ENCODE data around the gene POPDC2. TPM values are rescaled to one million over a fixed set of nuclear protein-coding genes. Genes with fewer than 3 reads are reported as not detected.
A peak's percentile ranks its signal among the peaks of the same experiment; 100 is the strongest.
"Not testable (repeated sequence)": the region's sequence is repeated elsewhere in the genome, so short reads cannot be mapped to it uniquely, and the experiment has no call there.

The POPDC2 gene, protein sequence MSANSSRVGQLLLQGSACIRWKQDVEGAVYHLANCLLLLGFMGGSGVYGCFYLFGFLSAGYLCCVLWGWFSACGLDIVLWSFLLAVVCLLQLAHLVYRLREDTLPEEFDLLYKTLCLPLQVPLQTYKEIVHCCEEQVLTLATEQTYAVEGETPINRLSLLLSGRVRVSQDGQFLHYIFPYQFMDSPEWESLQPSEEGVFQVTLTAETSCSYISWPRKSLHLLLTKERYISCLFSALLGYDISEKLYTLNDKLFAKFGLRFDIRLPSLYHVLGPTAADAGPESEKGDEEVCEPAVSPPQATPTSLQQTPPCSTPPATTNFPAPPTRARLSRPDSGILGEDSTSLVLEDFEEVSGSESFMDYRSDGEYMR
- 1 to 10 TPM in 2 of 3 donors, under 1 TPM in 1; 0.87 to 4.5 (median 1.7) TPM for polyA plus RNA-seq

DNA sequence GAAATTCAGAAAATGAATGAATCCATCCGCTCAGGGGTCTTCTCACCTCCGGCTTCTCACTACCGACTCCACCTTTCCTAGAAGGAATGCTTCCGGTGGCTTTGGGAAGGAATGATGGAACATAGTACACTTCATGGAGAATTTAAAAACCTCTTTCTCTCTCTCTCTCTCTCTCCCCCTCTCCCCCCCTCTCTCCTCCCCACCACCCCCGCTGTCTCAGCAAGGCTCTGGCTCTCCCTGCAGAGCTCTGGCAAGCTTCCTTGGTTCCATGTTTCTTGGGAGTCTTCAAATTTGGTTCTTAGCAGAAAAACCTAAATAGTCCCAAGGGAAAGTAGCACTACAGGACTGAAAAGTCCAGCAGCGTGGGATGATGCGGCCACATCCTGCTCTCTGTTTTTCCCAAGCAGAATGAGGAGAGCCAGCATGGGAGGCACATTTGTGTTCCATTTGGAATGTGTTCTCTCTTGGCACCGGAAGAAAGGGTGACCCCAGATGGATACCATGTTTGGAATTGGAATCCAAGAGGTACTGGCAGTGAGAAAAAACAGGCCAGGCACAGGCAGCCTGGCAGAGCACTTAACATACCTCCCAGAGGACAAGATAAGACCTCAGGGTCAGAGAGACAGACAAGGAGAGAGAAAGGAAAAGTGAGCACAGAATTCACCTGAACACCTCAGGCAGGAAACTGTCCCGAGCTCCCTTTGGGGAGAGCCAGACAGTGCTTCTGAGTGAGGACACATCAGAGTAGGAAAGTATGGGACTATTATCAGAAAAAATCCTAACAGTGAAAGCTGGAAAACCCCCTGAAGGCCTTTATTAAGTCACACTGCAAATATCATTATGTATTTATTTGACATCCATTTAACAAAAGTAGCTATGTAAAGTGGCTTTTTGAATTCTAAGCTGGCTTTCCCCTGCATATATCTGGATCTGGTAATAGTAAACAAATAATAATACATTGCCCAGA, at the start of gene POPDC2:
TSS of gene POPDC2 (minus strand) at position 116 of the 967 bp plus-strand sequence. CDS start 166 bp downstream, outside the sequence.
- 64 to 83% (median 64%) methylated on average over 9 of the region's 9 CpGs for WGBS, 3 donors

DNA sequence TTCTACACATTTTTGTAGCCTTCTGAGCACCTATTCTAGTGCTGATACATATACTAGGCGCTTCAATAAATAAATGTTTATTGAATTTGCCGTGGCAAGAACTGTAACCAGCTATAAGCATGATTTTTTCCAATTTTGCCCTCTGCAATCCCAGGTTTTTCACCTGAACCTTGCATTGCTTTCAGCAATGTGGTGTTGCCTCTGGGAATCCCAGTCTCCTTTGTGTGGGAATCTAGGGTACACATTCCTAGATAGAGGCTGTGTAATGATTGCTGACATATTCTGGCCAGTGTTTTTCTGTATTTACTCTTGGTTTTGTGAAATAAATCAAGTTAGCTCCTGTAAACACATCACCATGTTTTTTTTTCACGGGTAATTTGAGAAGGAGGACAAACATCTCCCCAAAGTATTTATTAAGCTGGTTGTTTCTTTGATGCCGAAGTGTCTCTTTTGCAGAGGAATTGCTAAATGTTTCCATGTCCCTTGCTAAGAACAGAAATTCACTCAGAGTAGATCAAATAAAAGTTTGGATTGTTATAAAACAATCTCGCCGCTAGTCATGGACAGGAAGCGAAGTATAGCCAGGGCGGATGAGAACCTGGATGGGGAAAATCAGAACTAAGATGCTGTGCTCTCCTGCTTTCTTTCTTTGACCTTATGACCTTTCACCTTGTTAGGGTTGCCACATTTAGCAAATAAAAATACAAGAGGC, 43.6 kb upstream of the POPDC2 start:
- H3K27ac ChIP-seq (ENCODE audit: low read depth, low read length) = no peak overlapping the region
- WGBS, 3 donors = 33 to 73% (median 72%) methylated on average over 8 of the region's 8 CpGs

More for the DNA sequence above, at the start of gene POPDC2:
- H3K27ac ChIP-seq (ENCODE audit: low read depth, low read length) = no peak within 1 kb of the TSS

DNA sequence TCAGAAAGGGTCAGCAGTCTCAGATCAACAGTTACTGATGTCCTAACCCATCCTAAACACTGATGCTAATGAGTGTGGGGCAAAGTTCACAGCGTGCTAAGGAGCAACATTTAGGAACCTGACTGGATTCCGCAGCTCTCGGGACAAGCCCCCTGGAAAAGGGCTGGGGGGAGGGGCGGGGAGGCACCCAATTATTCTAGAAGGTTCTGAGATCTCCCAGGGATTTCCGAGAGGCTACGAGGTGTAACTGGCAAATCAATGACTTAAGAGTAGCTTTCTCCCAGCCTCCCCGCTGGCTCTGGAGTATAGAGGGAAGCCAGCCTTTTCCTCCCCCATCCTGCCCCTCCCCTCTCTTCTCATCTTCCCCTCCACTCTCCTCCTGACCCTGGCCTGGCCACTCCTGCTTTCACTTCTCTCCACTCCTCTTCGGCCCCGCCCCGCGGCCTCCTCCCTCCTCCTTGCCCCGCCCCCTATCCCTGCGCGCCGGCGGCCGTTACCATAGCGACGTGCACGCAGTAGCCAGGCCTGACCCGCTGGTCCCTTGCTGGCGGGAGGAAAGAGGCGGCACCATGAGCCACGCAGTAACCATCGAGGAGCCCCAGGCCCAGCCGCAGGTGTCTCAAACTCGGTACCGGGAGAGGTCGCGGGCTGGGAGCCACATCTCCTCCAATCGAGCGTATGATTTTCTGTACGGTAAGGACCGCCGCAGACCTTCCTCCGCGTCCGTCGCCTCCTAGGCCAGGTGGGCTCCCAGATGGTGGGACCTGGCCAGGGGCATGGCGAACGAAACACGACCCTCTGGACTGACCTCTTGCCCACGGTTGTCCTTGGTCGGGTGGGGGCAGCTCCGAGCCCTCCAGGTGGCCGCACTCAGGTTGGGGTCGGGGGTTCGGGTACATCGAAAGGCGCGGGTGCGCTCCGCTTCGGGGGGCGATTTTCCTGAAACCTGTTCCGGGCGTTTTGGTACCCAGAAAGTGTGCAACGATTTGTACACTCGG, 42.4 kb upstream of the POPDC2 start, which contains the start of gene CFAP91:
TSS of gene CFAP91 (plus strand) at position 493 of the 998 bp plus-strand sequence. CDS start at position 570, 77 bp downstream.
- 3 to 10% (median 8%) methylated on average over 59 of the region's 59 CpGs for WGBS, 3 donors
- H3K27ac ChIP-seq (ENCODE audit: low read depth, low read length) = no peak within 1 kb of the TSS

DNA sequence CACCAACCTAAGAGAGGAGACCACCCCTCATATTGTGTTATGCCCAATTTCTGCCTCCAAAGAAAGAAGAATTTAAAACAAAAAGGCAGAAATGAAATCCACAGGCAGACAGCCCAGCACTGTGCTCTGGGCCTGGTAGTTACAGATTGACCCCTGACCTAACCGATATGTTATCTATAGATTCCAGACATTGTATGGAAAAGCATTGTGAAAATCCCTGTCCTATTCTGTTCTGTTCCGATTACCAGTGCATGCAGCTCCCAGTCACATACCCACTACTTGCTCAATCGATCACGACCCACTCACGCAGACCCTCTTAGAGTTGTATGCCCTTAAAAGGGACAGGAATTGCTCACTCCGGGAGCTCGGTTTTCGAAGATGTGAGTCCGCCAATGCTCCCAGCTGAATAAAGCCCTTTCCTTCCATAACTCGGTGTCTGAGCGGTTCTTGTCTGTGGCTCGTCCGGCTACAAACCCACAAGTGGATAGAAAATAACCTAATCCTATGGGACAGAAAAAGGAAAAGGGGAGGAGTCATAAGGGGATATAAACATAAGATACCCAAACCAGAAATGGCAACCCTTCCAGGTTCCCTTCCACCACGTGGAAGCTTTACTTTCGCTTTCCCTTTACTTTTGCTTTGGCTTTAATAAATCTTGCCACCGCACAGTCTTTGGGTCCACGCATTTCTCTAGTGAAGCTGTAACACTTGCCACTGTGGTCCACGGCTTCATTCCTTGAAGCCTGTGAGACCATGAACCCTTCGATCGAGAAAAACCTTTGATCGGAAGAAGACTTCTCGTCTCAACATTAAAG, 40.7 kb upstream of the POPDC2 start:
- H3K27ac ChIP-seq (ENCODE audit: low read depth, low read length) = no peak overlapping the region
- WGBS, 3 donors = 85 to 90% (median 89%) methylated on average over 22 of the region's 22 CpGs

DNA sequence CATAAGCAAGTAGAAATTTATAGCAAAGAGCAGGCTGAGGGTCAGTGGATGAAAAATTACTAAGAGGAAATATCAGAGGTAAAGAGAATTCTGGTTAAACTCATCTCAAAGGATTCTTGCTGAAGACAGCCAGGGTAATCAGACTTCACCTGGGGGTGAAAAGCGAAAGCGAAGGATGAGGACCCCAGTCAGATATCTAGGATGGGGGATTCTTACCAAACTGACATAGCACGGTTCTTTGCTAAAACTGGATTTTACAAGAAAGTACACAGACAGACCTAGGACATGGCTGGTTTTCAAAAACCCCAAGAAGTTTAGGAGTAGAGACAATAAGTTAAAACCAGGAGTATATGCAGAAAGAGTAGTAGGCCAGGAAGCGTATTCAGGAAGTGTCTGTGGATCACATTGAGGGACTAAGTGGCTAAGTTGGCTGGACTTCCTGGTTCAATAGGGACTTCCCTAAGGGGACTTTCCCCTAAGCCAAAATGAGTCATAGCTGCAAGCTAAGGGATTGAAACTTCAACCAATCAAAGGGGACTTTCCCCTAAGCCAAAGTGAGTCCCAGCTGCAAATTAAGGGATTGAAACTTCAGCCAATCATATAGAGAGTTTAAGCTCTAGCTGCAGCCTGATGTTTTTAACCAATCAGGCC, 40.0 kb upstream of the POPDC2 start:
- WGBS, 3 donors = 75 to 85% (median 76%) methylated on average over 4 of the region's 4 CpGs
- H3K27ac ChIP-seq (ENCODE audit: low read depth, low read length) = no peak overlapping the region

DNA sequence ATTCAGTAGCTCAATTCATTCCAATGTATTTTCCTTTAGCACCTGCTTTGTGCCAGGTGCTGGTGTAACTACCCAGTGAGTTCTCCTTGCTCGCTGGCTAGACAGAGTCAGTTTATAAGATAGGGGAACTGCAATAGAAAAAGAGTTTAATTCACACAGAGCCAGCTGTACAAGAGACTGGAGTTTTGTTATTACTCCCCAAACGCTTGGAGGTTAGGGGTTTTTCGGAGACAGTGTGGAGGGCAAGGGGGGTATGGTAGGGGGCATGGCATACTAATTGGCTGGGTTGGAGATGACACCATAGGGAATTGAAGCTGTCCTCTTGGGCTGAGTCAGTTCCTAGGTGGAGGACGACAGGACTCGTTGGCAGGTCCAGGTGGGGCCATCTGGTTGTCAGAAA, 37.0 kb upstream of the POPDC2 start:
- 85 to 90% (median 87%) methylated on average over 5 of the region's 5 CpGs for WGBS, 3 donors

DNA sequence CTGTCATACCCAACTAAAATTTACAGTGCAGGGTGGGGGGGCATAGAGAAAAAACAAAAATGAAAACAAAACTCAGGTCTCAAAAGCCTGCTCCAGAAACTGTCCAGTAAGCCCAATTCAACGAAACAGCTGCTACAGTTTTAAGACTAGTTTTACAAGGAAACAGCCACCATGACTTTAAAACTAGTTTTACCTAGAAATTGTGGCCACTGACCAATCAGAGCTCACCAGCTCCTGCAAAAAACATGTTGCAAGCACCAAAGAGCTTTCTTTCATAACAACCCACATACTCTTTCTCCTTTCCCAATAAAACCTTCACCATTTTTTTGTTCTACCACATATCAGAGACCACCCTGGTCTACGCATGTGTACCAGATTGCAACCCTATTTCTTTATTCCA, 35.1 kb upstream of the POPDC2 start:
- H3K27ac ChIP-seq (ENCODE audit: low read depth, low read length) = no peak overlapping the region
- WGBS, 3 donors = 93 to 99% (median 96%) methylated on average over 2 of the region's 2 CpGs

More for the DNA sequence above, 37.0 kb upstream of the POPDC2 start:
- H3K27ac ChIP-seq (ENCODE audit: low read depth, low read length) = no peak overlapping the region

DNA sequence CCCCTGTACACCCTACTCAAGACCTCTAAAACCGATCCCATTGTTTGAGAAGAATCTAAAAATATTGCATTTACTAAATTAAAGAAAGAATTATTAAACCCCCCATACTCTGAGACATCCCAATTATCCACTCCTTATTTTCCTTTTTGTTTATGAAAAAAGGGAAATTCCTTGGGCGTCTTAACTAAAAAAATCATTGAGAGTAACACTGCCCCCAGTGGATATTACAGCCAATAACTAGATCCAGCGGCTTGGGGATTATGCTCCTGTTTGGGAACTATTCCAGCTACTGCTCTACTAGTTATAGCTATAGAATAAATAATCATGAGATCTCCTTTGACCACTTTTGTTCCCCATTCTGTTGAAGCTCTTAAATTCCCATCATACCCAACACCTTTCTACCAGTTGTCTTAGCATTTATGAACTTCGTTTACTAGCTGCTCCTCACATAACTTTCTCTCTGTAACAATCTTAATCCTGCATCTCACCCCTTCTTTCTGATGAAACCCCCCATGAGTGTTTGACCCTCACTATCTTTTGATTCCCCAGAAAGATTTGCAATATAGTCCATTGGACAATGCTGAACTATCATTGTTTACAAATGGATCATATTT, 29.8 kb upstream of the POPDC2 start:
- no peak overlapping the region for H3K27ac ChIP-seq (ENCODE audit: low read depth, low read length)
- WGBS, 3 donors = 48 to 54% (median 48%) methylated on average over 4 of the region's 4 CpGs

DNA sequence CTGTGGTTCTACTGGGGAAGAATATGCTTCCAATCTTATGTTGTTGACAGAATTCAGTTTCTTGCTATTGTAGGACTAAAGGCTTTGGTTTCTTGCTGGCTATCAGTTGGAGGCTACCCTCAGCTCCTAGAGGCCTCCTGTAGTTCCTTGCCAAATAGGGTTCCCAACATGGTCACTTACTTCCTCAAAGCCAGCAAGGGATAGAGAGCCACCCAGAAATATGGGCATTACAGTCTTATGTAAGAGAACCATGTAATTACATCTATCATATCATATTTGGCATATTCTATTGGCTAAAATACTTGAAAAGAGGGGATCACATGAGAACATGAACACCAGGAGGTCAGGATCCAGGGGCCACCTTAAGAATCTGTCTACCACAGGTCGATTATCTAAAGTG, 23.0 kb upstream of the POPDC2 start:
- 28 to 52% (median 46%) methylated on average over 1 of the region's 1 CpG for WGBS, 3 donors
- no peak overlapping the region for H3K27ac ChIP-seq (ENCODE audit: low read depth, low read length)

DNA sequence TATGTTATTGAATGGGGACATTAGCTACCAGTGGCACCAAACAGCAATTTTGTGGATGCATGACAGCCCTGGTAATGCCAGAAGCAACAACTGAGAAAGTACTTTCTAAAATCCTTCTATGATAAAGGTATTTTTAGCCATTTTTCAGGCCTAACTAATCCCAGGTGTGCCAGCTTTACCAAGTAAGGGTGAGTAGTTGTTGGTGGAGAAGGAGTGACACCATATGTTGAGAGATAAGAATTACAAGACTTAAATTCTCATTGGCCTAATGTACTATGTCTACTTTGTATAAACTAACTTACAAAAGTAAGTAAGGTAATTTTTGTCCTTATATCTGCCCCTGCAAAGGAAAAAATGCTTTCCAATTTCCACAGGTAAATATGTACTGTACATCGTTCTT, 20.9 kb upstream of the POPDC2 start:
- no peak overlapping the region for H3K27ac ChIP-seq (ENCODE audit: low read depth, low read length)
- WGBS, 3 donors = 53 to 55% (median 54%) methylated on average over 1 of the region's 1 CpG

DNA sequence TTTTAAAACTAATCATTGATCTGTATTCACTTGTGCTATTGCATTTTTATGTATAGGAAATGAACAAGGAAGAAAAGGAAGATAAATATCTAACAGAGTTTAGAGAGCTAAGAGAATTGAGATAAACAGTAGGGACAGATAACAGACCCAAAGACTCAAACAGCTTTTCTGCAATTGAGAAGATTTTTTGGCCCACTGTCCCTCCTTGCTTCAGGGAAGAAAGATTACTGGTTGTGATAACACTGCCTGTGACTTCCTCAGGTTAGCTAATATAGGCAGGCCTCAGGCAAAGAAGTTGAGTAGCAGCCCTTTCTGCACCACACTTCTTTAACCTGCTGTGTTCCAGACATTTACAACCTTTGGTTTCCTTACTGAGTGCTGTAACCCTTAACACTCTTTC, 19.5 kb upstream of the POPDC2 start:
- no peak overlapping the region for H3K27ac ChIP-seq (ENCODE audit: low read depth, low read length)

DNA sequence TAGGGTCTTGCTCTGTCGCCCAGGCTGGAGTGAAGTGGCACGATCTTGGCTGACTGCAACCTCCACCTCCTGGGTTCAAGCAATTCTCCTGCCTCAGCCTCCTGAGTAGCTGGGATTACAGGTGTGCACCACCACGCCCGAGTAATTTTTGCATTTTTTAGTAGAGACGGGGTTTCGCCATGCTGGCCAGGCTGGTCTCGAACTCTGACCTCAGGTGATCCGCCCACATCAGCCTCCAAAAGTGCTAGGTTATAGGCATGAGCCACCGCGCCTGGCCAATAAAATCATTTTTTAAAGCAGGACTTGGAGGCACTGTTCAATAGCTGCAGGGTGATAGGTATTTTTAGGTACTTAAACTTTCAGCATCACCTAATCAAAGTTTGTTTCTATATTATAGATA, 17.8 kb upstream of the POPDC2 start:
- H3K27ac ChIP-seq (ENCODE audit: low read depth, low read length) = not testable (repeated sequence)
- 95 to 98% (median 97%) methylated on average over 10 of the region's 10 CpGs for WGBS, 3 donors

DNA sequence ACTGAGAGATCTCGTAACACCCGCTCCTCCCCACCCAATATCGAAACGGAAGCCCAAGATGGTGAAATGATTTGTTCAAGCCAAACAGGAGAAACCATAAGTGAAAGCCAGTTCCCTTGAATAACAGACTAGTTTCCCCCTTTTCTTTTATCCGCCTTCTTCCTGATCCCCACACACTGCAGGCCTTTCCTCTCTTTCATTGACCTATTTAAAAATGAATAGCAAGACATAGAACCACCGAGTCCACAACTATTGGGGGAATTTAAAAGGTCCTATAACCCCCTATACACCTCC, 17.2 kb upstream of the POPDC2 start:
- H3K27ac ChIP-seq (ENCODE audit: low read depth, low read length) = peak overlapping the region; percentile 48

DNA sequence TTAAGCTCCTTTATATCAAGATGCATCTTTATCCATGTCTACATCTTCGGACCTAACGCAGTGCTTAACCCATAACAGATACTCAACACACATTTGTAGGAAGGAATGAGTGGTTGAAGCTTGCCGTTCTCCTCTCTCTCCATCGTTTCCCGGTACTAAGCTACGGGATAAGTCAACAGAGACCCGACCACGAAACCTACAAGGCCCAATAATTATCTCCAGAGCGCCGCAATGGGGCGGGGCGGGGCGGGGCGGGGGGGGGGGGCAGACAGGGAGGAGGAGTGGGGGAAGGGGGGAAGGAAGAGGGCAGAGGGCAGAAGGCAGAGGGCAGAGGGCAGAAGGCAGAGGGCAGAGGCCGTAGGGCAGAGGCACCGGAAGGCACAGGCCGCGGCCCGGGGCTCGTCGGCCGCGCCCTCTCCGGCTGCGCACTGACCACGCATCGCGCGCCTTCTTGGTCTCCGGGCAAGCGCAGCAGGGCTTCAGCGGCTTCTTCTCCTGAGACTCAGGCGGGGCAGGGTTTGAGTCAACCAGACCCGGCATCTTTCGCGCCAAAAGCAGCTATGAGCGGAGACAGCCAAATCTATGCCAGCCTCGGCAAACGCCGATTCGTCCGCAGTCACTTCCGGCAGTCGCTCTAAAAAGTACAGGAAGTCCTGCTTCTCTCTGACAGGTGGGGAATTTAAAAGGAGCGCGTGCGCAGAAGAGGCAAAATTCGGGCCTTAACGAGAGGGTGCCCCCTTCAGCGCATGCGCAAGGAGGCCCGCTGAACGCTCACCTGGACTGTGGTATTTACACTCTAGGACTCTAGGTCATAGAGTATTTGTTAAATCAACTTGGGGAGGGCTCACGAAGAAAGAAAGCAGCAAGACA, 16.6 kb upstream of the POPDC2 start, which contains the start of gene COX17:
TSS of gene COX17 (minus strand) at position 636 of the 870 bp plus-strand sequence. CDS start at position 540, 96 bp downstream.
- peak within 1 kb of the TSS; percentile 48 for H3K27ac ChIP-seq (ENCODE audit: low read depth, low read length)
- 0 to 1% (median 1%) methylated on average over 52 to 54 of the region's 54 CpGs for WGBS, 3 donors

More for the DNA sequence above, 17.2 kb upstream of the POPDC2 start:
- WGBS, 3 donors = 6 to 9% (median 6%) methylated on average over 6 of the region's 6 CpGs

DNA sequence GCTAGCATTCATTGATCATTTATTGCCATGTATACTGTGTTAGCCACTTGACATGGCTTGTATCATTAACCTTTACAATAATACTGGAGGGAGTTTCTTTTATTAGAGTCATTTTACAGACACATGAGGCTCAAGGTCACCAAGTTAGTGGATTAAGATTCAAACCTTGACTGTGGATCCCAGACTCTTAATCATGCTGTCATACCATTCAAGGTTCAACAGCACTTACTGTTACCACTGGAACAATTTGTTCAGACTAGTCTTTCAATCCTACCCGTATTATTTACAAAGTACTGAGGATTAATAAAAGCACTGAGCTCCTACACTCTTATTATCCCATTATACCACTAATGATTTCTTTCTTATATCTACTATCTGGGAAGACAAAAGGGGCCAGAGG, 15.6 kb upstream of the POPDC2 start:
- H3K27ac ChIP-seq (ENCODE audit: low read depth, low read length) = no peak overlapping the region
- WGBS, 3 donors = 29 to 61% (median 52%) methylated on average over 1 of the region's 1 CpG
